IMR-90 (cell line): Measurements from ENCODE around the gene PROCA1. TPM values are rescaled to one million over a fixed set of nuclear protein-coding genes. Genes with fewer than 3 reads are reported as not detected.

ENCODE experiments used
- ATAC-seq: fragments of 200-7000 bp; cut with Tn5 transposase; 2 replicates; pipeline ENCODE4 v1.9.1; 2020; ENCODE audit warnings: low read depth, mild to moderate bottlenecking, moderate library complexity
- BruUV-seq: library from RNA; stranded (reverse); fragments of 400-500 nt; replicated peaks from 2 replicates; lab custom pipeline; 2021; lab: Mats Ljungman, UMichigan
- CTCF ChIA-PET: fragments of 300-600 bp; formaldehyde crosslinking; extraction: SDS; loops from one replicate; lab custom pipeline; 2021; ENCODE audit warnings: antibody characterized with exemption; lab: Yijun Ruan, JAX
- POLR2A ChIA-PET: fragments of 300-600 bp; sonication (Branson Sonifier 250); formaldehyde crosslinking; loops from one replicate; lab custom pipeline; 2022; ENCODE audit warnings: antibody characterized with exemption; ENCODE audit not compliant: unreplicated experiment; lab: Charles Lee
- DNase-seq: peaks from one replicate; pipeline ENCODE4 v3.0.0; 2013
- H2AFZ ChIP-seq: replicated peaks from 2 replicates; pipeline ENCODE3; 2013; ENCODE audit warnings: low read length, mild to moderate bottlenecking; ENCODE audit not compliant: poor library complexity
- H2AK5ac ChIP-seq: 2 replicates; pipeline ENCODE4 v1.6.1; 2013; ENCODE audit warnings: low read depth, low read length, inconsistent platforms
- H2AK9ac ChIP-seq: replicated peaks from 2 replicates; pipeline ENCODE3; 2013; ENCODE audit warnings: mild to moderate bottlenecking, low read depth, low read length, moderate library complexity; ENCODE audit not compliant: poor library complexity
- H2BK120ac ChIP-seq: 2 replicates; pipeline ENCODE4 v1.6.1; 2013; ENCODE audit warnings: low read depth, low read length, inconsistent platforms
- H2BK15ac ChIP-seq: 3 replicates; pipeline ENCODE4 v1.6.1; 2013; ENCODE audit warnings: low read depth, low read length, inconsistent platforms
- H2BK20ac ChIP-seq: 2 replicates; pipeline ENCODE4 v1.6.1; 2013; ENCODE audit warnings: low read depth, mild to moderate bottlenecking, inconsistent platforms, low read length, moderate library complexity
- H2BK5ac ChIP-seq: 2 replicates; pipeline ENCODE4 v1.6.1; 2013; ENCODE audit warnings: mild to moderate bottlenecking, low read depth, low read length, inconsistent platforms; ENCODE audit not compliant: poor library complexity, severe bottlenecking
- H3K14ac ChIP-seq: replicated peaks from 2 replicates; pipeline ENCODE4 v1.6.1; 2013; ENCODE audit warnings: low read depth, low read length, inconsistent platforms
- H3K18ac ChIP-seq: 2 replicates; pipeline ENCODE4 v1.6.1; 2013; ENCODE audit warnings: low read depth, low read length, control low read depth
- H3K23ac ChIP-seq: 2 replicates; pipeline ENCODE4 v1.6.1; 2013; ENCODE audit warnings: low read depth, low read length, inconsistent platforms
- H3K27ac ChIP-seq: 2 replicates; pipeline ENCODE4 v1.5.1; 2013; ENCODE audit warnings: mild to moderate bottlenecking, control low read depth, low read length; ENCODE audit not compliant: insufficient read depth
- H3K27me3 ChIP-seq: 2 replicates; pipeline ENCODE4 v1.6.1; 2013; ENCODE audit warnings: low read length; ENCODE audit not compliant: control insufficient read depth, insufficient read depth
- H3K36me3 ChIP-seq: 2 replicates; pipeline ENCODE4 v1.6.1; 2013; ENCODE audit warnings: low read length, mixed read lengths; ENCODE audit not compliant: control insufficient read depth, insufficient read depth
- H3K4ac ChIP-seq: 2 replicates; pipeline ENCODE4 v1.6.1; 2013; ENCODE audit warnings: low read depth, low read length, inconsistent platforms
- H3K4me1 ChIP-seq: 2 replicates; pipeline ENCODE4 v1.6.1; 2013; ENCODE audit warnings: low read length, mixed read lengths; ENCODE audit not compliant: control insufficient read depth, insufficient read depth
- H3K4me2 ChIP-seq: 2 replicates; pipeline ENCODE4 v1.6.1; 2013; ENCODE audit warnings: low read depth, mild to moderate bottlenecking, control low read depth, low read length, moderate library complexity
- H3K4me3 ChIP-seq: 2 replicates; pipeline ENCODE4 v1.5.1; 2013; ENCODE audit warnings: low read depth, mild to moderate bottlenecking, control low read depth, low read length, moderate library complexity; ENCODE audit not compliant: insufficient read depth
- H3K56ac ChIP-seq: 2 replicates; pipeline ENCODE4 v1.6.1; 2013; ENCODE audit warnings: low read length, inconsistent platforms; ENCODE audit not compliant: insufficient read depth; ENCODE audit errors: extremely low read depth
- H3K79me1 ChIP-seq, 2 experiments: 2 replicates each; pipeline ENCODE4 v1.6.1; 2013; ENCODE audit warnings: low read length in 2 of 2, inconsistent platforms in 1 of 2, low read depth in 1 of 2
- H3K9ac ChIP-seq: 2 replicates; pipeline ENCODE4 v1.6.1; 2013; ENCODE audit warnings: low read depth, low read length, control low read depth
- H3K9me1 ChIP-seq: 2 replicates; pipeline ENCODE4 v1.6.1; 2013; ENCODE audit warnings: low read length, inconsistent platforms; ENCODE audit not compliant: insufficient read depth
- H3K9me3 ChIP-seq: 2 replicates; pipeline ENCODE4 v1.6.1; 2013; ENCODE audit warnings: low read length; ENCODE audit not compliant: control insufficient read depth, insufficient read depth
- H4K20me1 ChIP-seq: 2 replicates; pipeline ENCODE4 v1.6.1; 2013; ENCODE audit warnings: low read length, inconsistent platforms; ENCODE audit not compliant: insufficient read depth
- H4K5ac ChIP-seq: 2 replicates; pipeline ENCODE4 v1.6.1; 2013; ENCODE audit warnings: mild to moderate bottlenecking, low read depth, low read length, control low read depth
- H4K8ac ChIP-seq, 2 experiments: 2 replicates each; pipeline ENCODE4 v1.6.1; 2013; ENCODE audit warnings: low read depth in 2 of 2, low read length in 2 of 2, control low read depth in 1 of 2, inconsistent platforms in 1 of 2
- H4K91ac ChIP-seq: 2 replicates; pipeline ENCODE4 v1.6.1; 2013; ENCODE audit warnings: low read depth, low read length, inconsistent platforms; ENCODE audit not compliant: insufficient read depth
- BHLHE40 ChIP-seq: fragments of 150-350 bp; IDR thresholded peaks from 2 replicates; pipeline ENCODE4 v1.6.1; 2016; ENCODE audit warnings: mild to moderate bottlenecking, low read depth, low read length
- CEBPB ChIP-seq: IDR thresholded peaks from 2 replicates; pipeline ENCODE4 v1.6.1; 2012; ENCODE audit warnings: low read depth, low read length, improper control_type of control experiment
- FOS ChIP-seq: fragments of 150-350 bp; IDR thresholded peaks from 2 replicates; pipeline ENCODE4 v1.6.1; 2016; ENCODE audit warnings: low read depth, low read length
- MAFK ChIP-seq: IDR thresholded peaks from 2 replicates; pipeline ENCODE4 v1.6.1; 2012; ENCODE audit warnings: low read depth, low read length, improper control_type of control experiment
- MAZ ChIP-seq: IDR thresholded peaks from 2 replicates; pipeline ENCODE4 v1.6.1; 2012; ENCODE audit warnings: low read depth, mild to moderate bottlenecking, low read length, improper control_type of control experiment, moderate library complexity, borderline replicate concordance
- NFE2L2 ChIP-seq: fragments of 150-350 bp; IDR thresholded peaks from 2 replicates; pipeline ENCODE4 v1.6.1; 2016; ENCODE audit warnings: low read depth, mild to moderate bottlenecking, low read length
- POLR2A ChIP-seq: IDR thresholded peaks from 2 replicates; pipeline ENCODE4 v1.6.1; 2012; ENCODE audit warnings: mild to moderate bottlenecking, low read depth, low read length
- RAD21 ChIP-seq: IDR thresholded peaks from 2 replicates; pipeline ENCODE4 v1.6.1; 2012; ENCODE audit warnings: low read length, improper control_type of control experiment
- RCOR1 ChIP-seq: IDR thresholded peaks from 2 replicates; pipeline ENCODE4 v1.6.1; 2012; ENCODE audit warnings: mild to moderate bottlenecking, low read length, improper control_type of control experiment; ENCODE audit not compliant: insufficient replicate concordance
- SMC3 ChIP-seq: fragments of 150-350 bp; IDR thresholded peaks from 2 replicates; pipeline ENCODE4 v1.6.1; 2016; ENCODE audit warnings: low read depth, mild to moderate bottlenecking, antibody characterized with exemption, low read length, moderate library complexity
- USF2 ChIP-seq: fragments of 150-350 bp; IDR thresholded peaks from 2 replicates; pipeline ENCODE4 v1.6.1; 2017; ENCODE audit warnings: mild to moderate bottlenecking, antibody characterized with exemption, low read length, low read depth
- WGBS, 2 experiments: methylation state at CpG; one replicate each; pipeline versions ENCODE4 v1.1.5 to v1.1.7; 2013; ENCODE audit warnings: missing lambda C conversion rate in 2 of 2; ENCODE audit not compliant: insufficient read length in 1 of 2; ENCODE audit errors: extremely low coverage in 2 of 2; 5-methylcytosine and 5-hydroxymethylcytosine counted together
- dilution Hi-C: fragments of 300-500 bp; cut with HindIII; formaldehyde crosslinking; loops from one replicate; pipeline ENCODE4 v1.14.3; 2018; ENCODE audit warnings: low sequenced_read_pairs; ENCODE audit not compliant: unreplicated experiment
- in situ Hi-C: fragments of 300-500 bp; cut with MboI; formaldehyde crosslinking; loops from 3 replicates; pipeline ENCODE4 v1.14.3; 2019; ENCODE audit warnings: low sequenced_read_pairs, inconsistent platforms, mixed read lengths
- intact Hi-C: fragments of 100-400 bp; cut with micrococcal nuclease; formaldehyde crosslinking; loops from 2 replicates; pipeline ENCODE4 v1.10.0; 2022
- polyA plus RNA-seq, 3 experiments: library from polyadenylated mRNA; depleted of rRNA; stranded (reverse); fragments of >200 nt; gene quantifications; 2 replicates each; pipeline ENCODE4 v1.2.3, GENCODE V29; 2012; ENCODE audit warnings: low replicate concordance in 1 of 3
- total RNA-seq: library from RNA; depleted of rRNA; stranded (reverse); fragments of >200 nt; gene quantifications from 2 replicates; pipeline ENCODE4 v1.2.3, GENCODE V29; 2012
- TF ChIP-seq, protein P1 (sequence below): fragments of 150-350 bp; IDR thresholded peaks from 2 replicates; pipeline ENCODE4 v1.6.1; 2016; ENCODE audit warnings: low read depth, mild to moderate bottlenecking, low read length, moderate library complexity, borderline replicate concordance
- TF ChIP-seq, protein P2 (sequence below): conservative IDR thresholded peaks from 2 replicates; pipeline ENCODE4 v1.5.1; 2012; ENCODE audit warnings: mild to moderate bottlenecking, low read depth, low read length, improper control_type of control experiment

Gene PROCA1
- total and polyA plus RNA-seq, 2 of the 4 experiments (the other 2 are of a cell fraction): 0.36 to 1.7 TPM

DNA sequence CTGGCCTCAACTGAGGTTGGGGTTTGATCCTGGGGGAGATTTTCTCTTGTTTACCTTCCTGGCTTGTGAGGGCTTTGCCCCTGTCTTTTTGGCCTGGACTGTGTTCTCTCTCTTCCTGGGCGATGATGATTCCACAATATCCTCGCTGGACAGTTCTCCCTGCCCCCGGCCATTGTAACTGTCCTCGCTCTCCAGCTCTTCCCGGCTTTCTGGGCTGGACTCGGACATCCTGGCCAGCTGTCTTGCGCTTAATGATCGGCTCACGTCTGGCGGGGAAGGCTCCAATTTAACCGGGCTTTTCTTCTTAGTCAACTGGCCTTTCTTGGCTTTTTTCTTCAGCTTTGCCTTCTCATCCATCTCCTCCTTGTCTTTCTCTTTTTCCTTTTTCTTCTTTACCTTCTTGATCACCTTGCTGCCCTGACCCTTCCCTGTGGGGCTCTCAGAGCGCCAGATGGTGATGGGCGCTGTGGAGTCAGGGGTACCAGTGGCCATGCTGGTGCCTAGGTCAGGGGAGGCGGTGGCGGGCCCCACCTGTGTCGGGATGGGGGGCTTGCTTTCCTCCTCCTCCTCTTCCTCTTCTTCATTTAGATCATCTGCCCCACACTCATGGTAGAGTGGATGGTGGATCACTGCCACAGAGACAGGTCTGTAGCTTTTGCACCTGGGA, 8.0 kb downstream of the PROCA1 start:
- no peak overlapping the region for H3K18ac ChIP-seq
- no peak overlapping the region for H3K23ac ChIP-seq
- BruUV-seq: no TSS peak
- H3K4me3 ChIP-seq: no peak overlapping the region
- no peaks in the 10 kb centered on the region for H3K27me3 ChIP-seq
- no peak overlapping the region for H4K5ac ChIP-seq
- H3K36me3 ChIP-seq: peaks cover 71% of the 10 kb centered on the region
- H3K9ac ChIP-seq: no peak overlapping the region
- H4K20me1 ChIP-seq: no peaks in the 10 kb centered on the region; the same call in 1 of the 2 replicates
- no peak overlapping the region for H2BK20ac ChIP-seq
- H3K4me1 ChIP-seq: no peaks in the 10 kb centered on the region
- ChIA-PET POLR2A (no interaction called here), CTCF (no interaction called here)
- H4K91ac ChIP-seq: no peak overlapping the region
- peaks cover 4% of the 10 kb centered on the region; the same call in 1 of the 2 replicates for H3K9me1 ChIP-seq
- H3K4me2 ChIP-seq: no peak overlapping the region
- intact Hi-C loops (no loop called here), in situ Hi-C loops (no loop called here), dilution Hi-C loops (no loop called here)
- no peak overlapping the region for H2BK5ac ChIP-seq
- H2AK9ac ChIP-seq: no peak overlapping the region
- no peak overlapping the region for H2BK15ac ChIP-seq
- no peak overlapping the region for H3K56ac ChIP-seq
- DNase-seq (no peak), ATAC-seq (no peak)
- H2BK120ac ChIP-seq: no peak overlapping the region
- no peak overlapping the region for H4K8ac ChIP-seq
- no peaks in the 10 kb centered on the region for H3K9me3 ChIP-seq
- H3K4ac ChIP-seq: no peak overlapping the region
- no peak overlapping the region for H2AK5ac ChIP-seq
- H3K79me1 ChIP-seq: peaks cover 3% of the 10 kb centered on the region in 2 experiments; a peak in 1 of 4 replicates
- H3K27ac ChIP-seq: no peak overlapping the region
- H2AFZ ChIP-seq: no peak overlapping the region
- H3K14ac ChIP-seq: no peak overlapping the region
- 89% methylated on average over 11 of the region's 16 CpGs; no CpG with 5 or more reads in 1 of the 2 experiments for WGBS, 2 experiments
- TF ChIP-seq CEBPB (no peak), SMC3 (no peak), MAZ (no peak), USF2 (no peak), BHLHE40 (no peak), MAFK (no peak), POLR2A (no peak), RCOR1 (no peak), FOS (no peak), NFE2L2 (no peak), RAD21 (no peak)
- TF ChIP-seq, protein P1, sequence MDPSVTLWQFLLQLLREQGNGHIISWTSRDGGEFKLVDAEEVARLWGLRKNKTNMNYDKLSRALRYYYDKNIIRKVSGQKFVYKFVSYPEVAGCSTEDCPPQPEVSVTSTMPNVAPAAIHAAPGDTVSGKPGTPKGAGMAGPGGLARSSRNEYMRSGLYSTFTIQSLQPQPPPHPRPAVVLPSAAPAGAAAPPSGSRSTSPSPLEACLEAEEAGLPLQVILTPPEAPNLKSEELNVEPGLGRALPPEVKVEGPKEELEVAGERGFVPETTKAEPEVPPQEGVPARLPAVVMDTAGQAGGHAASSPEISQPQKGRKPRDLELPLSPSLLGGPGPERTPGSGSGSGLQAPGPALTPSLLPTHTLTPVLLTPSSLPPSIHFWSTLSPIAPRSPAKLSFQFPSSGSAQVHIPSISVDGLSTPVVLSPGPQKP: no peak
- TF ChIP-seq, protein P2, sequence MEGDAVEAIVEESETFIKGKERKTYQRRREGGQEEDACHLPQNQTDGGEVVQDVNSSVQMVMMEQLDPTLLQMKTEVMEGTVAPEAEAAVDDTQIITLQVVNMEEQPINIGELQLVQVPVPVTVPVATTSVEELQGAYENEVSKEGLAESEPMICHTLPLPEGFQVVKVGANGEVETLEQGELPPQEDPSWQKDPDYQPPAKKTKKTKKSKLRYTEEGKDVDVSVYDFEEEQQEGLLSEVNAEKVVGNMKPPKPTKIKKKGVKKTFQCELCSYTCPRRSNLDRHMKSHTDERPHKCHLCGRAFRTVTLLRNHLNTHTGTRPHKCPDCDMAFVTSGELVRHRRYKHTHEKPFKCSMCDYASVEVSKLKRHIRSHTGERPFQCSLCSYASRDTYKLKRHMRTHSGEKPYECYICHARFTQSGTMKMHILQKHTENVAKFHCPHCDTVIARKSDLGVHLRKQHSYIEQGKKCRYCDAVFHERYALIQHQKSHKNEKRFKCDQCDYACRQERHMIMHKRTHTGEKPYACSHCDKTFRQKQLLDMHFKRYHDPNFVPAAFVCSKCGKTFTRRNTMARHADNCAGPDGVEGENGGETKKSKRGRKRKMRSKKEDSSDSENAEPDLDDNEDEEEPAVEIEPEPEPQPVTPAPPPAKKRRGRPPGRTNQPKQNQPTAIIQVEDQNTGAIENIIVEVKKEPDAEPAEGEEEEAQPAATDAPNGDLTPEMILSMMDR: no peak
